Spinal cord (tissue), 10 donors: ENCODE measurements around the gene MAGI1. TPM values are rescaled to one million over a fixed set of nuclear protein-coding genes. Genes with fewer than 3 reads are reported as not detected.

Experiments
- DNase-seq, 6 donors: peaks; one replicate each; pipeline versions ENCODE4 v3.0.0 to v3.0.0-alpha.2; 2013 to 2015; ENCODE audit warnings: low spot score in 6 of 6, low read depth in 4 of 6
- H3K27ac ChIP-seq: one replicate; pipeline ENCODE4 v1.5.1; 2013; ENCODE audit warnings: low read depth, low read length, control low read depth
- H3K27me3 ChIP-seq: one replicate; pipeline ENCODE4 v1.6.1; 2013; ENCODE audit warnings: low read length; ENCODE audit not compliant: control insufficient read depth, insufficient read depth
- H3K36me3 ChIP-seq: one replicate; pipeline ENCODE4 v1.6.1; 2013; ENCODE audit warnings: low read length; ENCODE audit not compliant: control insufficient read depth, insufficient read depth
- H3K4me1 ChIP-seq: one replicate; pipeline ENCODE4 v1.6.1; 2013; ENCODE audit warnings: low read length; ENCODE audit not compliant: control insufficient read depth, insufficient read depth
- H3K4me3 ChIP-seq: one replicate; pipeline ENCODE4 v1.5.1; 2013; ENCODE audit warnings: low read depth, low read length, control low read depth
- H3K9me3 ChIP-seq: one replicate; pipeline ENCODE4 v1.6.1; 2013; ENCODE audit warnings: low read length; ENCODE audit not compliant: control insufficient read depth, insufficient read depth
- WGBS: methylation state at CpG from one replicate; pipeline ENCODE4 v1.1.5; 2013; ENCODE audit warnings: missing lambda C conversion rate; ENCODE audit not compliant: insufficient coverage; 5-methylcytosine and 5-hydroxymethylcytosine counted together
- polyA plus RNA-seq, 2 donors: library from polyadenylated mRNA; unstranded; fragments of 120-200 nt; gene quantifications; one replicate each; pipeline ENCODE4 v1.2.1, GENCODE V29; 2013; ENCODE audit not compliant: insufficient read length in 2 of 2
- total RNA-seq, 2 donors: library from RNA; depleted of rRNA in 1 of 2; stranded (reverse); fragments of 120-200 nt in 1 of 2; fragments of >200 nt in 1 of 2; gene quantifications; one replicate each; pipeline versions ENCODE4 v1.2.3 to v1.2.4, GENCODE V29; 2013 to 2014
- donor health status: healthy.

Gene MAGI1
- total and polyA plus RNA-seq, 4 donors: 41.5 to 86.3 (median 62.7) TPM

DNA sequence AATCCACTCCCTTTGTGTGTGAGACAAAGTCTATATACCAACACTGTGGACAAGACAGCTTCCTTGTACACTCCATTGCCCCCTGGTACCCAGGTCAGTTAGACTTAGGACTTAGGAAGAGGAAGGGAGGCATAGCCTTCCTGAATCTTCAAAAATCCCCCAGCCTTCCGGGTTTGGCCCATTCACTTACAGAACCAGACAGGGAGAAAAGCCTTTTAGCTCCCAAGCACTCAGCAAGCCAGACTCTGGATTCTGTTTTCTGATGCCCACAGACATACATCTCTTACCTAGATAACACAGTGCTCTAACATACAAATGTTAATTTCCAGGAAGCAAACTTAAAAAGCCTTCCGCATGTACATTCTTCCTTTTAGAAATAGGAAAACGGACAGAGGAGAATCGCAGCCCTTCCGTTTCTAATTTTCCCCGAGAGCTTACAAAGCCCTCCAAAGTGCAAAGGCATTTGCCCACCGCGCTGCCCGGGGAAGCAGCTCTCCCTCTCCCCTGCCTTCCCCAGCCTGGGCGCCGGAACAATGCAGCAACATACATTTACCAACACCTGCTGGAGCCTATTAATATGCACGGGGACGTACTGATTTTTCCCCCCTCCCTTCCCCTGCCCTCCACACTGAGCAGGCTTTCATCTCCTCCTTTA, 442.0 kb downstream of the MAGI1 start:
- DNase-seq: peak in 2 of 6 donors; percentile 69 to 93
- Histone ChIP-seq H3K4me1 (peaks cover 18% of the 10 kb centered on the region), H3K9me3 (no peaks in the 10 kb centered on the region), H3K36me3 (no peaks in the 10 kb centered on the region), H3K4me3 (peak overlapping the region; percentile 70), H3K27me3 (no peaks in the 10 kb centered on the region), H3K27ac (peak overlapping the region; percentile 93)
- 2% methylated on average over 13 of the region's 13 CpGs for WGBS

- peak overlapping the region; percentile 70 for H3K4me3 ChIP-seq
- no peaks in the 10 kb centered on the region for H3K27me3 ChIP-seq
- no peaks in the 10 kb centered on the region for H3K9me3 ChIP-seq
- DNase-seq: no peak
- no peaks in the 10 kb centered on the region for H3K36me3 ChIP-seq
- peak overlapping the region; percentile 93 for H3K27ac ChIP-seq
- peaks cover 18% of the 10 kb centered on the region for H3K4me1 ChIP-seq
- 18% methylated on average over 3 of the region's 5 CpGs for WGBS
These were observed 442.8 kb downstream of the MAGI1 start for GRCh38 chr3:65596029-65596300.

- Histone ChIP-seq H3K27ac (peak overlapping the region; percentile 93), H3K4me1 (peaks cover 18% of the 10 kb centered on the region), H3K27me3 (no peaks in the 10 kb centered on the region), H3K36me3 (no peaks in the 10 kb centered on the region), H3K9me3 (no peaks in the 10 kb centered on the region), H3K4me3 (peak overlapping the region; percentile 70)
- peak in 2 of 6 donors; percentile 70 to 77 for DNase-seq
- 8% methylated on average over 2 of the region's 8 CpGs for WGBS
These were observed 443.3 kb downstream of the MAGI1 start for GRCh38 chr3:65595222-65596028.

DNA sequence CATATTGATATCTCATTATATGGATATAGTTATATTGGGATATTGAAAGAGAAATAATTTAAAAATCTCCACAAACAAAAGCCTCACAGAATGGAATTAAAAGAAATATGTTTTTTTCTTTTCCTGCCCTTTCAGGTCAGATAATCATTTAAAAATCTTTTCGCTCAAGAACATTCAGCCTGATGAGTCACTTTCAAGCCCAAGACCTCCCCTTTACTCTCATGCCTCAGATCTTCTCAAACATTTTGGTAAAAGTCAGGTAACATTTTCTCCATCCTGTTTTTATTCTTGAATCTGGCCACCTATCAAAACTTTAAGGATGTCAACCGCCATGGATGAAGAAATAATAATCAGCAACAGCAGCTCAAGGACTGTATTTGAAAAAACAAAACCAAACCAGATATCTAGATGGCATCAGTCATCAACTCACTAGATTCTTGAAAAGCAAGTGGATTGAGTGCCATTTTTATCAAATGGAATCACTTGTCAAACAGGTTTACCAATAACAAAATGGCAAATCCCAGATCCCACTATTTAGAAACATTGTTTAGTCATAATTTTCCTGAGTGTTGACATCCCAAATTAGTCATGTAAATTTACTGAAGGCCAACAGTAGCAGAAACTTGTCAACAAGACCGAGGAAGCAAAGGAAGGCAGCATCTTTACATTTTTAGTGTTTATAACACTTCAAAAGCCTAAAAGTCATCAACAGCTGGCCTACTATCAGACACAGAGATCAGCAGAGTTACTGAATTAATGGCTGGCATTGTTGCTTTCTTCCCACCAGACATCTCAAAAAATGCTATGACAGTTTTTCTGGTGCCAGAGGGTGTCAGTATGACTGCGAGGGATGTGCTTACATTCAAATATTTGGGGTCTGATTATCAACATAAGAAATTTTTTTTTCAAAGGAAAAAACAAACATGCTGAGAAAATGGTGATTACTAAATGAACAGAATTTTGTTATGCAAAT, 444.7 kb downstream of the MAGI1 start:
- H3K4me3 ChIP-seq: no peak overlapping the region
- WGBS: 91% methylated on average over 1 of the region's 4 CpGs
- H3K9me3 ChIP-seq: no peaks in the 10 kb centered on the region
- no peaks in the 10 kb centered on the region for H3K36me3 ChIP-seq
- peak in 2 of 6 donors; percentile 74 to 81 for DNase-seq
- peaks cover 18% of the 10 kb centered on the region for H3K4me1 ChIP-seq
- H3K27me3 ChIP-seq: no peaks in the 10 kb centered on the region
- H3K27ac ChIP-seq: peak overlapping the region; percentile 25

GRCh38 chr3:65591313-65591712, 447.4 kb downstream of the MAGI1 start:
- no peaks in the 10 kb centered on the region for H3K27me3 ChIP-seq
- DNase-seq: no peak

DNA sequence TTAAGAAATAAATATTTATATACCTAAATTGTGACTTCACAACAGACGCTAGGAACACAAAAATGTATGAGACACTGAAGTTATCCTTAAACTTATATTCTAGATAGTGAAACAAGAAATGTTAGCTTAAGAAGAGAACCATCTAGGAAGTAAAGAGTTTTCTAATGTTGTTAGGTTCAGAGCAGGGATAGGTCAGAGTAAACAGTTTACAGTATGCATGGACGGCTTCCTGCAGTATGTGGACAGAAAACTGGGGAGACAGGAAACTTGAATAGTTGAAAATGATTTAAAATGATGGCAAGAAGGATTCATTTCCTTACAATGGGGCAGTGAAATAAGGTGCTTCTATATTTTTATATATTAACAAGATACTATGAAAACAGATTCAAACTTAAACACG, 449.8 kb downstream of the MAGI1 start:
- no peak overlapping the region for H3K27ac ChIP-seq
- H3K27me3 ChIP-seq: no peaks in the 10 kb centered on the region
- no peak for DNase-seq
- H3K9me3 ChIP-seq: no peaks in the 10 kb centered on the region
- no peak overlapping the region for H3K4me3 ChIP-seq
- WGBS: 89% methylated on average over 2 of the region's 3 CpGs
- no peaks in the 10 kb centered on the region for H3K4me1 ChIP-seq
- H3K36me3 ChIP-seq: no peaks in the 10 kb centered on the region

More at GRCh38 chr3:65591313-65591712, 447.4 kb downstream of the MAGI1 start:
- Histone ChIP-seq H3K27ac (no peak overlapping the region), H3K36me3 (no peaks in the 10 kb centered on the region), H3K4me3 (no peak overlapping the region), H3K4me1 (no peaks in the 10 kb centered on the region), H3K9me3 (no peaks in the 10 kb centered on the region)
- WGBS: 100% methylated on average over 1 of the region's 3 CpGs

DNA sequence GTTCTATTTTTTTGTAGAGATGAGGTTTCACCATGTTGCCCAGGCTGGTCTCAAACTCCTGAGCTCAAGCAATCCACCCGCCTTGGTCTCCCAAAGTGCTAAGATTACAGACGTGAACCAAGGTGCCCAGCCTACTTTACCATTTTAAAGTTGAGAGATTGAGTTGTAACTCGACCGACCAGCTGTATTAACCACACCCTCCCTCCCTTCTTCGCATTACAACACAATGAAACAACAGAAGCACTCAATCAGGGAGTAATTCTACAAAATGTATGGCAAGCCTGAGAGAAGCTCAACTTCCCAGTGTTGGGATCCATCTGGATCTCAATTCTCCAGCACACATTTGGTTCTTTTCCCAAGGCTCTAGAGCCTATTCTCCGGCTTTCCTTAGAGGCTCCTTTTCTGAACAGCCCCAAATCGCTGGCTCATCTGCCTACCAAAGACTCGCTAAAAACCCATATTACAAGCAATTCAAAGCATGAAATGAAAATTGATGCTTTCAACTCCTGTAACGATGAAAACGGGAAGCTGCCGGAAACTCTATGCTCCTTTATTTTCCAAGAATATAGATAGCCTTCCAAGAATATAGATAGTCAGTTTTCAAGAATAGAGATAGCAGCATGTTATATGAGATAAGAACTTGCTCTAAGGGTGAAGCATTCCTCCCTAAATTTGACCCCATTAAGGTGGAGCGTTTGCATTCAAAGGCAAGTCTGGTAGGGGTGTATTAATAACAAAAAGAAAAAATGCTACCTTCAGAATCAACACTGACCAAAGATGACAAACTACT, 450.9 kb downstream of the MAGI1 start:
- 87% methylated on average over 2 of the region's 12 CpGs for WGBS
- Histone ChIP-seq H3K27ac (no peak overlapping the region), H3K4me1 (no peaks in the 10 kb centered on the region), H3K4me3 (no peak overlapping the region), H3K9me3 (no peaks in the 10 kb centered on the region), H3K36me3 (no peaks in the 10 kb centered on the region), H3K27me3 (no peaks in the 10 kb centered on the region)
- no peak for DNase-seq

GRCh38 chr3:65584913-65585312, 453.8 kb downstream of the MAGI1 start:
- Histone ChIP-seq H3K27ac (no peak overlapping the region), H3K36me3 (no peaks in the 10 kb centered on the region), H3K4me1 (no peaks in the 10 kb centered on the region), H3K9me3 (no peaks in the 10 kb centered on the region), H3K4me3 (no peak overlapping the region), H3K27me3 (no peaks in the 10 kb centered on the region)
- no peak for DNase-seq
- no CpG with 5 or more reads among the region's 2 CpGs for WGBS

DNA sequence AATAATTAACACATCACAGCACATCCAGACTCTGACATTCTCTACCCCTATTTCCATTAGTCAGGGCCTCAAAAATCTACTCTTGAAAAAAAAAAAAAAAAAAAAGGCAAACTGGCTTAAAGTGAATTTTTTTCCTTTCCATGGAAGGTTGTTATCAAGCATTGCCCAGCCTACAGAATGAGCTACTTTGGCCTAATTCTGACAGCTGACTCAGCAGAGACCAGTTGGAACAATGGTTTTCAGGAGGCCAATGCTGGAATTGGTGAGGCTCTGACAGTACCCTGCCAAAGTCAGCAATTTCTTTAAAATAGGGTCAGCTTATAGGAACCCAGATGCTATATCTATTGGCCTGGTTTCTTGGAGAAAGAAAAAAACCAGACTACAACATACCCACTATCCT, 454.7 kb downstream of the MAGI1 start:
- Histone ChIP-seq H3K4me1 (no peaks in the 10 kb centered on the region), H3K36me3 (no peaks in the 10 kb centered on the region), H3K27ac (no peak overlapping the region), H3K4me3 (no peak overlapping the region), H3K27me3 (no peaks in the 10 kb centered on the region), H3K9me3 (no peaks in the 10 kb centered on the region)
- DNase-seq: no peak
